HT-29 (cell line): Measurements from ENCODE around the gene FAXDC2. TPM values are rescaled to one million over a fixed set of nuclear protein-coding genes. Genes with fewer than 3 reads are reported as not detected.
A peak's percentile ranks its signal among the peaks of the same experiment; 100 is the strongest.
"Not testable (repeated sequence)": the region's sequence is repeated elsewhere in the genome, so short reads cannot be mapped to it uniquely, and the experiment has no call there.

Experiments used
- DNase-seq: peaks from one replicate; pipeline ENCODE4 v3.0.0-alpha.2; 2015; ENCODE audit warnings: low spot score
- total RNA-seq: library from RNA; depleted of rRNA; stranded (reverse); fragments of >200 nt; shearing (Covaris generic); gene quantifications from 2 replicates; pipeline ENCODE4 v1.2.3, GENCODE V29; 2014

Gene FAXDC2
- total RNA-seq, 1 experiment from 2014 or later = 3.5 TPM

DNA sequence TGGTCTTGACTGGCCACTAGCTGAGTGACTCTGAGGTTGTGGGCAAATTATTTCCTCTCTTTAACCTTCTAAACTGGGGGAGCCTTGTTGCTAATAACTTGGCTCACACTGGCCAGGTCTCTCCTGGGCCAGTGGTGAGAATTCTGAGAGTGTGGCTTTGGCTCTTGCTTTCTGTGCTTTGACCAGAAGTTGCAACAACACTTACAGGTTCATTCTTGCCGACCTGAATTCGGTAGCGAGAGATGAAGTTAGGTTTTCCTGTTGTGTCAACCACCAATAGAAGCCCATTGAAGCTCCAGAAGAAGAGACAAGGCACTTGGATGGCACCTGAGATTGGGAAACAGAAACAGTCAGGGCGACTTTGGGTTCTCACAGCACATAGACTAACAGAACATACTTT lies 19.8 kb downstream of the FAXDC2 start:
- no peak for DNase-seq

DNA sequence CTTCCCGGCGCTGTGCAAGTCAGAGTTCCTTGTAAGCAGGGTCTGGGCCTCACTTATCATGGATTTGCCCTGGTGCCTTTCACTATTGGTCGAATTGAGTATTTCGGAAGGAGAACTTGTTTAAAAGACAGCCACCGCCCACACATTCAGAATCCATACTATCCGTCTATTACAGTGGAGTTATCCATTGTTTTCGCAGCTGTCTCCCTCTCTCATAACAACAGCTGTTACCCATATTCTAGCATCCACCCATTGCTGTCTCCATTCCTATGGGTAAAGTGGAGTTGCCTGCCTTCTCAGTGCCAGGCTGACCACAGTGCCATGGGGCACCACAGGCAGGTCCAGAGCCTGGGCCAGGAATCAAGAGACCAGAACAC lies 20.2 kb downstream of the FAXDC2 start:
- no peak for DNase-seq

- peak; percentile 93 for DNase-seq
Observed at GRCh38 chr5:154829589-154830218, 20.7 kb downstream of the FAXDC2 start.

DNA sequence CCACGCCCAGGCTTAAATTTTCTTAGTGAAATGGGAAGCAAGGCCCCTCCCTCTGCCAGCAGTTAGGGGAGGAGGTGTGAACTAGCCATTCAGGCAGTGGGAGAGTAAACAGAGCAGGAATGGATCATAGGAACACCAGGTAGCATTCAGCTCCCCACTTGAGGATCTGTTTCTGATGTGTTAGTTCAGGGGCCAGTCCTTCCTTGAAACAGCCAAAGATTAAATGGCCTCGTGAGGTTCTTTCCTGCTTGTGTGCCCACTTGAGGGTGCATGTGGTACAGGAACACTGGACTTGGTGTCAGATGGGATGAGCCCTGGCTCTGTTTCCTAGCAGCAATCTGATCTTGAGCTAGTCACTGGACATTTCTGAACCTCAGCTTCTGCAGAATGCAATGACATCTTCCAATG lies 21.2 kb downstream of the FAXDC2 start:
- DNase-seq = peak; percentile 81

- DNase-seq = no peak
Observed at GRCh38 chr5:154824070-154824469, 26.3 kb downstream of the FAXDC2 start.

GRCh38 chr5:154823605-154824004 lies 26.8 kb downstream of the FAXDC2 start:
- DNase-seq = no peak

- not testable (repeated sequence) for DNase-seq
Observed at GRCh38 chr5:154822896-154823295, 27.5 kb downstream of the FAXDC2 start.

- no peak for DNase-seq
Observed at GRCh38 chr5:154820383-154820782, 30.0 kb downstream of the FAXDC2 start.

- DNase-seq = no peak
Observed at GRCh38 chr5:154819546-154819945, 30.9 kb downstream of the FAXDC2 start.

DNA sequence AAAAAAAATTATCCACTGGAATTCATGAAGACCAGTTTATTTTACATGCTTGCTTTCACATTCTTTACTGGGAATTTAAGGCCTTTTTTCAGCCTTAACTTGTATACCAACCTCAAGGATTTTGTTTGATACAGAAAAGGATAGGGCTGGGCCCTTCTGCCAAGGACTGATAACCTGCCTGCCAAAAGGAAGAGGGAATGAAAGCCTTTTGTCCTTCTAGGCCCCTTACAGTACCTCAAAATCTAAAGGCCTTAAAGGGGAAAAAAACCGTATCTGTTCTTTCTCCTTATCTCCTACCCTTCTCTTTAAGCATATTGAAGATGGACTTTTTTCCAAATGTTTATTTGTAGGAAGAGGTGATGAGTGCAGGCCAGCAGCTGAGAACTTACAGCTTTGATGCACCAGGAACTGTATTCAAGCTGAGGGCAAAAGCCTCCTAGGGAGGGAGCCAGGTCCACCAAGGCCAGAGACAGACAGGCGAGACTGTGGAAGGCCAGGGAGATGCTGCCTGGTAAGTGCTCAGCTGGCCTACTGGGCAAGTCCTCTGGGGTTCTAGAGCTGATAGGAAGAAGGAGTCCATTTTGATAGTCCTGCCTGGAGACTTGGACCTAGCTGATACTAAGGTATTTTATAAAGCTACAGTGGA lies 31.8 kb downstream of the FAXDC2 start:
- no peak for DNase-seq

GRCh38 chr5:154817815-154818214 lies 32.6 kb downstream of the FAXDC2 start:
- no peak for DNase-seq

DNA sequence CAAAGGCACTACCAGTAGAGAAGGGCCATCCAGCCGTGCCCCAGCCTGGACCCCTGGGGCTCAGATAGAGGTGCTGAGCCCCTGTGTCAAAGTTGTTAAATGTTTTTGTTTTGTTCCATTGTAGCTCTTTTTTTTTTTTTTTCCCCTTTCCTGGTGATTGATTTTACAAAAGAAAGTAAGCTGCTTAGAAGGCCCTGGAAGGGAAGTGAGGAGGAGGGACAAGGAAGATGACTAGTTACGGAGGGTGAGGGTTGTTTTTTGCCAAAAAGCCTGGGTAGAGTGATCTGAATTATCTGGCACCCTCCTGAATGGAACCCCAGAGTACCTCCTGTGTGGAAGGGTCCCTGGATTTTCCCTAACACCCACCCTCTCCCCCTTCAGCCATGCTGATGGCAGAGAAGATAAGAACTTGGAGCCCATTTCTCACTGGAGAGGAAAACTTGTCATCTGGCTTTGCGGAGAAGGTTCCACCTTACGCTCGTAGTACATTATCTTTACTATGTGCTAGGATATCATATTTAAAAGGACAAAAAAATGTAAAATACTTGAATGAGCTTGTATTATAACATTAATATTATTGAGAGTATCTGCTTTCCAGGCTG lies 33.4 kb downstream of the FAXDC2 start:
- no peak for DNase-seq

DNA sequence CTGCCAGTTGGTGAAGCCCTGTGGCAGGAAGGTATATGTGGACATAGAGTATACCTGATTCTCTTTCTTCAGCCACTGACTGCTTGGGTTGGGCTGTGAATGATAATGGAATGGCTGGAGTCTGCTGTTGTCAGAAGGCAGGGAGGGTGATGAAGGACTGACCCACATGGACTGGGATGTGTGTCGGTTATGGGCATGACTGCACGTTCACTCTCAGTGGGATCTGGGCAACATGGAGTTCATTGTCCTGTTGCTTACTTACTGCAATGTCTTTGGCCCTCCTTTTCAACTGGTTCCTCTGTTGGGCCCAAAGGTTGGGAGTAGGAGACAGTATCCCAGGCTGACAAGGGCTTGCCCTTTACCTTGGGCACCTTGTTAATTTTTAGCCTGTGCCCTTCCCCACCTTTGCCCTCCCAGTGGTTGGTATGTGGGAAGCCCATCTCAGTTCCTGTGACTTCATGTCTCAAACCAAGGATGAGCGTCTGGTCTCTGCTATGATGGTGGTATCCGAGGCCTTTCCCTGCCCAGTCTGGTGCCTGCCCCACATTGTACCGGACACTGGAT lies 34.6 kb downstream of the FAXDC2 start:
- DNase-seq = no peak

DNA sequence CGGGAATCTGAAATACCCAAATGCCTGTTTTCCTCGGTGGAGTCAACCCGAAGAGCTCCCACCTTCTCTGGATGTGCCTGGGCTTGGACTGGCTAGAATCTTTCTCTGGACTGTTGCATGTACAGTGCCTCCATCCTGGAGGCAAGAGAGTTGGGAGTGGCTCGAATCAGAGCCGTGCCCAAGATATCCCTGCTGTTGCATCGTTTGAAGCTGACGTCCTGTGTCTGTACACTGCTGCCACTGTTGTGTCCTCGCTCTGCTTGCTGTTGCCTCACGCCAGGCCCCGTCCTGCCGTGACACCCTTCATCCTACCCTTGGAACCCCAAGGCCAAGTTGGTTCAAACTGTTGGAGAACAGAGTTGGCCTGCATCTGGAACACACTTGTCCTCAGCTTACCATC lies 35.4 kb downstream of the FAXDC2 start:
- no peak for DNase-seq

- no peak for DNase-seq
Observed at GRCh38 chr5:154813736-154814135, 36.7 kb downstream of the FAXDC2 start.

GRCh38 chr5:154813158-154813557 lies 37.2 kb downstream of the FAXDC2 start:
- no peak for DNase-seq

- peak; percentile 80 for DNase-seq
Observed at GRCh38 chr5:154811653-154812465, 38.5 kb downstream of the FAXDC2 start.

- no peak for DNase-seq
Observed at GRCh38 chr5:154811239-154811638, 39.2 kb downstream of the FAXDC2 start.

- DNase-seq = no peak
Observed at GRCh38 chr5:154806176-154806575, 44.2 kb downstream of the FAXDC2 start.

DNA sequence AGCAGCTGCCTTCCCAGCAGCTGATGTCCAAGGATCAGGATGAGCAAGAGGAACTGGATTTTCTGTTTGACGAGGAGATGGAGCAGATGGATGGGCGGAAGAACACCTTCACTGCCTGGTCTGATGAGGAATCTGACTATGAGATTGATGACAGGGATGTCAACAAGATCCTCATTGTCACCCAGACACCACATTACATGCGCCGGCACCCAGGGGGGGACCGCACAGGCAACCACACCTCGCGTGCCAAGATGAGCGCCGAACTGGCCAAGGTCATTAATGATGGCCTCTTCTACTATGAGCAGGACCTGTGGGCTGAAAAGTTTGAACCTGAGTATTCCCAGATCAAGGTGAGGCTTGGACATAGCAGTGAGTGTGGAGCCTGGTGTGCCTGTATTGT lies 48.4 kb downstream of the FAXDC2 start:
- no peak for DNase-seq

GRCh38 chr5:154801083-154801482 lies 49.3 kb downstream of the FAXDC2 start:
- no peak for DNase-seq

DNA sequence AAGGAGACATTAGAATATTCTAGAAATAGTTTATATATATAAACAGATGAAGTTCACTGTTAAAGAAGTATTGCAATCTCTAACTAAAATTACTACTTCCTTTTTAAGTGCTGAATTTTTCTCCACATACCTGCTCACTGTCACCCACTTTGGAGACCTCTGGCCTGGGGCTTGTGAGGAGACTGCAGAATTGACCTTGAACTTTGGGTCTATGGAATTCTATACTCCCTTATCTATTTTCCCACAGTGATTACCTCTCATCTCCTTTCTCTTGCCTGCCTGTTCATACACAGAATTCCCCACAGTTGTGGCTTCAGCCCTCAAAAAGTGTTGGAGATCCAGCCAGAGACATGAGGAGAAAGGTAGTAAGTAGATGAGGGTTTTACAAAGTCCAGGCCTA lies 49.8 kb downstream of the FAXDC2 start:
- no peak for DNase-seq
